DMS114 treated with DMSO at 0.1 percent for 48 hours (cell line): ENCODE data around the gene ACCS.

Experiments
- DNase-seq: peaks from one replicate; lab custom pipeline; 2025; ENCODE audit not compliant: unreplicated experiment; lab: John Stamatoyannopoulos, UW

ACCS gene

DNA sequence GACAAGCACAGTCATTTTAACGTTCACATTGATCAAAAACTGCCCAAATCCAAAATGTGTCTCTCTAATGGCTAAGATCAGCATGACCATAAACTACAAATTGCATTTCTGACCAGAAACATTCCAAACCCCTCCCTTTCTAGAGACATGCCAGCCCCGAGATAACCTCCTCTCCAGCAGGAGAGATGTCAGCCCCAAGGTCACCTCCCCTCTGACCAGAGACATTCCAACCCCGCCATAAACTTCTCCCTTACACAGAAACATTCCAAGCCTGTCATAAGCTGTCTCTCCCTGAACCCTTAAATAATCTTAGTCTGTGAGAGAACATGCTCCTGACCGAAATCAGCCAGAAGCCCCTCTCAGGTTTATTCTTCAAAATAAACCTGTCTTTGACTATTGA, 22.8 kb downstream of the ACCS start:
- no peak for DNase-seq

- DNase-seq = no peak
These were observed 24.5 kb downstream of the ACCS start for GRCh38 chr11:44090539-44090938.

- peak; percentile 62 for DNase-seq
These were observed 28.3 kb downstream of the ACCS start for GRCh38 chr11:44094260-44094868.

DNA sequence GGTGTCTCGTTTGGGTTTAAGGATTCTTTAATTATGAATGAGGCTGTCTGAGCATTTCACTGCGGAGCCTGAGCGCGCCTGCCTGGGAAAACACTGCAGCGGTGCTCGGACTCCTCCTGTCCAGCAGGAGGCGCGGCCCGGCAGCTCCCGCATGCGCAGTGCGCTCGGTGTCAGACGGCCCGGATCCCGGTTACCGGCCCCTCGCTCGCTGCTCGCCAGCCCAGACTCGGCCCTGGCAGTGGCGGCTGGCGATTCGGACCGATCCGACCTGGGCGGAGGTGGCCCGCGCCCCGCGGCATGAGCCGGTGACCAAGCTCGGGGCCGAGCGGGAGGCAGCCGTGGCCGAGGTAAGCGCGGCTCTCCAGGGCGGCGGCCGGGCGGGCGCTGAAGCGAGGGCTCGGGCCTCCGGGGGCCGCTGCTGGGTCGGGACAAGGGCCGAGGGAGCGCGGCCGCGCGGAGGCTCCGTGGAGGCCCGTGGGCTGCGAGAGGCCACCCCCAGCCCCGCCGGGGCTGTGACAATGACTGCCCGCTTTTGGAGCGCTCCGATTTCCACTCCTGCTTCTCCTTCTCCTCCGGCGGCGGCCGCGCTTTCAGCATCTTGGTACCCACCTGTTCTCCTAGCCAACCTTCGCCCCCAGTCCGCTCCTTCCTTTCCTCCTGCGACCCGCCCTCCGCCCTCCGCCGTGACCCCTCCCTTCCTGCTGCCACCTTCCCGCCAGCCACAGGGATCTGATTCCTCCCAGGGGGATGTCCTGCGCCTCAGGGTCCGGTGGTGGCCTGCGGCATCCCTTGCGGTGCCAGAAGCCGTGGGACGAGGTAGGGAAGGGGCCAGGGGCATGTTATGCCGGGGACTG, 29.7 kb downstream of the ACCS start, which contains the start of gene EXT2:
TSS of gene EXT2 (plus strand) at position 173 of the 854 bp plus-strand sequence. CDS start 12,035 bp downstream, outside the sequence.
- peak; percentile 35 for DNase-seq

GRCh38 chr11:44096360-44097185, 30.5 kb downstream of the ACCS start:
- DNase-seq = no peak

DNA sequence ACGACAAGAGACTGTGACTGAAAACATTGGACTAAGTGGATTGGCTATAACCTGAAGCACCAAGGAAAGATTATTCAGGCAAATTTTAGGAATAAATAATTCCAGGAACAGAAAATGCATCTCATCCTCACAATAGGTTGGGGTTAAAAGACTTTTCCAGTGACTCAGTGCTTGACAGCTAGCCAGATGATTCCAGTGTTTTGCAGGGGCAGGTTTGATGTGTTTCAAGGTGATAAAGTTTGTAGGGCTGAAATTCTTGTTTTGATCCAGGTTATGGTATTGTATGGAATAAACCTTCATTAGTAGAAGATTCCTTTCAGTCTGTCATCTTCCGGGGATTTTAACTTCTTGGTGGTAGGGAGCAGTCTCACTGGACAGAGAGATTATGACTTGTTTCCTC, 31.8 kb downstream of the ACCS start:
- no peak for DNase-seq

DNA sequence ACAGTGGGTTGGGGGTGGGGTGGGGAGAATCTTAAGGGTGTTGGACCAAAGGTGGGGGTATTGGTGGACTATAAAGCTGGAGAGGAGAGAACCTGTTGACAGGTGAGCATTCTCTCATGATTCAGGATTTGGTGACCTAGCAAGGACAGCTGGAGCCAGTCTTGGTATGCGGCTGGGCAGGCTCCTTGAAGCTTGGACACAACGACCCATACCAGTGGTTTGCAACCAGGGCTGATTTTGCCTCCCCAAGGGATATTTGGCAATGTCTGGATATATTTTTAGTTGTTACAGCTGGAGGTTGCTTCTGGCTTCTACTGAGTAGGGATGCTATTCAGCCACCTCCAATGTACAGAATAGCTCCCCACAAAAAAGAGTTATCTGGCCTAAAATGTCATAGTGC, 35.0 kb downstream of the ACCS start:
- DNase-seq = no peak

GRCh38 chr11:44104481-44105294, 38.6 kb downstream of the ACCS start:
- no peak for DNase-seq

GRCh38 chr11:44108260-44108659, 42.2 kb downstream of the ACCS start:
- DNase-seq = no peak

GRCh38 chr11:44110231-44110679, 44.2 kb downstream of the ACCS start:
- DNase-seq = peak; percentile 40

GRCh38 chr11:44112091-44112821, 46.2 kb downstream of the ACCS start:
- no peak for DNase-seq

DNA sequence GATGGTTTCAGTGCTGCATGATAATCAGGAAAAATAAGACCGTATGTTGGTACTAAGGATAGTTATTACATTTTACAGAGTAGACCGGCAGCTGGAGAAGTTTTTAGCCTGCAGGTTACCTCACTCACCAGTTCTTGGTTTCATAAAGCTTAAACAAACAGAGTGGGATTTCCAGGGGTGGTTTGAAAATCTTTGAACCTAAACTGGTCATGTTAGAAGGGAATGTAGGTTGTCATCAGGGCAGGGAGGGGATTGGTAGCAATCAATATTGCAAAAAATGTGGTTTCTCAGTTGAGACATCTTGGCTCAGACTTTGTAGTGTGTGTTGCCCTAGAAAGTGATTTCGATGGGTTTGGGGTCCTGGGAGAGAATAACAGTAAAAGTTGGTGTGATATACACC, 46.9 kb downstream of the ACCS start:
- no peak for DNase-seq

GRCh38 chr11:44113572-44113971, 47.5 kb downstream of the ACCS start:
- DNase-seq = no peak

DNA sequence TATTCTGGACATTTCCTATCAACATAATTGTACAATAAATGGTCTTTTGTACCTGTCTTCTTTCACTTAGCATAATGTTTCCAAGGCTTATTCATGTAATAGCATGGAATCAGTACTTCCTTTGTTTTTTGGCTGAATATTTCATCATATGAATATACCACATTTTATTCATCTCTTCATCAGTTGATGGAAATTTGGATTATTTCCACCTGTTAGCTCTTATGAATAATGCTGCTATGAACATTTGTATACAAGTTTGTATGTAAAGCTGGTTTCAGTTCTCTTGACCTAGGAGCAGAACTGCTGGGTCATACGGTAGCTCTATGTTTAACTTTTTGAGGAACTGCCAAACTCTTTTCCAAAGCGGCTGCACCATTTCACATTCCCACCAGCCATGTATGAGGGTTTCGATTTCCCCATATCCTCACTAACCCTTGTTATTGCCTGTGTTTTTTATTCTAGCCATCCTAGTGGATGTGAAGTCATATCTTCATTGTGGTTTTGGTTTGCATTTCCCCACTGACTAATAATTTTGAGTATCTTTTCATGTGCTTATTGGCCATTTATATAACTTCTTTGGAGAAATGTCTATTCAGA, 50.3 kb downstream of the ACCS start:
- DNase-seq = no peak

GRCh38 chr11:44120169-44120568, 54.1 kb downstream of the ACCS start:
- no peak for DNase-seq

- DNase-seq = no peak
These were observed 59.5 kb downstream of the ACCS start for GRCh38 chr11:44125598-44125997.

GRCh38 chr11:44126304-44126703, 60.2 kb downstream of the ACCS start:
- DNase-seq = no peak

GRCh38 chr11:44127130-44127529, 61.1 kb downstream of the ACCS start:
- no peak for DNase-seq

GRCh38 chr11:44128729-44129128, 62.7 kb downstream of the ACCS start:
- no peak for DNase-seq

DNA sequence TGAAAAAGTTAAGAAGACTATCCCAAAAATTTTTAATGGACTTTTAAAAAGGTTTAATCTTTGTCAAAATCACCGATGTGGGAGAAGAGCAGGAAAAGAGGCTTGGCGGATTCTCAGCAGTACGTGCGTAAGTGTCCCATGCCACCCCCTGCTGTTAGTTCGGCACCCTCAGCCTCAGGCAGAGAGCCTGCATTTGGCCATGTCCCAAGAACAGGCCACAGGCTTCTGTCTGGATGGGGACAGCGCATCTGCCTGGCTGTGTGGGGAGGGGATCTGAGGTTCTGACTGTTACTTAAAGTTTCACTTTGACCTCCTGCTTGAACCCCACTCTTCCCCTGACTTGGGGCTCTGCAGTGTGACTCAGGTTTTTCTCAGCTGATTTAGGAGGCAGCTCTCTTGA, 64.7 kb downstream of the ACCS start:
- no peak for DNase-seq
